Choroid plexus epithelial cell (primary cell): ENCODE results near the gene TFF1.

Source experiments
- DNase-seq: peaks from one replicate; pipeline ENCODE4 v3.0.0-alpha.2; 2010; ENCODE audit warnings: low read depth
- H3K4me3 ChIP-seq: 2 replicates; pipeline ENCODE4 v1.5.1; 2011; ENCODE audit warnings: low read depth, mild to moderate bottlenecking, control low read depth, low read length, moderate library complexity
- TF ChIP-seq, protein P1 (sequence below): conservative IDR thresholded peaks from 2 replicates; pipeline ENCODE4 v1.5.1; 2011; ENCODE audit warnings: low read depth, mild to moderate bottlenecking, control low read depth, inconsistent platforms, low read length, moderate library complexity

Gene TFF1

DNA sequence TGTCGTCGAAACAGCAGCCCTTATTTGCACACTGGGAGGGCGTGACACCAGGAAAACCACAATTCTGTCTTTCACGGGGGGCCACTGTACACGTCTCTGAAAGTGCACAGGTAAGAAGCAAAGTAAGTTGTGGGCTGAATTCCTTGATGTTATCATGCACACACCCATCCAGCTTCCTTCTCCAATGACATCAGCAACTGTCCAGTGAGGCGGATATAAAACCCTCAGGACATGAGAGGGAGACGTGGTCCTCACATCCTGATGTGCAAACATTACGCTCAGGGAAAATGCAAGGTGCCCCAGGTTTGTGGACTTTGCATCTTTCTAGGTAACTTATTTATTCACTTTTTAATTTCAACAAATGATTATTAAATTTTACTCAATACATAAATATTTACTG is 3.0 kb downstream of the TFF1 start:
- H3K4me3 ChIP-seq, result no peak overlapping the region
- DNase-seq, result no peak
- TF ChIP-seq, protein P1, sequence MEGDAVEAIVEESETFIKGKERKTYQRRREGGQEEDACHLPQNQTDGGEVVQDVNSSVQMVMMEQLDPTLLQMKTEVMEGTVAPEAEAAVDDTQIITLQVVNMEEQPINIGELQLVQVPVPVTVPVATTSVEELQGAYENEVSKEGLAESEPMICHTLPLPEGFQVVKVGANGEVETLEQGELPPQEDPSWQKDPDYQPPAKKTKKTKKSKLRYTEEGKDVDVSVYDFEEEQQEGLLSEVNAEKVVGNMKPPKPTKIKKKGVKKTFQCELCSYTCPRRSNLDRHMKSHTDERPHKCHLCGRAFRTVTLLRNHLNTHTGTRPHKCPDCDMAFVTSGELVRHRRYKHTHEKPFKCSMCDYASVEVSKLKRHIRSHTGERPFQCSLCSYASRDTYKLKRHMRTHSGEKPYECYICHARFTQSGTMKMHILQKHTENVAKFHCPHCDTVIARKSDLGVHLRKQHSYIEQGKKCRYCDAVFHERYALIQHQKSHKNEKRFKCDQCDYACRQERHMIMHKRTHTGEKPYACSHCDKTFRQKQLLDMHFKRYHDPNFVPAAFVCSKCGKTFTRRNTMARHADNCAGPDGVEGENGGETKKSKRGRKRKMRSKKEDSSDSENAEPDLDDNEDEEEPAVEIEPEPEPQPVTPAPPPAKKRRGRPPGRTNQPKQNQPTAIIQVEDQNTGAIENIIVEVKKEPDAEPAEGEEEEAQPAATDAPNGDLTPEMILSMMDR, result no peak

DNA sequence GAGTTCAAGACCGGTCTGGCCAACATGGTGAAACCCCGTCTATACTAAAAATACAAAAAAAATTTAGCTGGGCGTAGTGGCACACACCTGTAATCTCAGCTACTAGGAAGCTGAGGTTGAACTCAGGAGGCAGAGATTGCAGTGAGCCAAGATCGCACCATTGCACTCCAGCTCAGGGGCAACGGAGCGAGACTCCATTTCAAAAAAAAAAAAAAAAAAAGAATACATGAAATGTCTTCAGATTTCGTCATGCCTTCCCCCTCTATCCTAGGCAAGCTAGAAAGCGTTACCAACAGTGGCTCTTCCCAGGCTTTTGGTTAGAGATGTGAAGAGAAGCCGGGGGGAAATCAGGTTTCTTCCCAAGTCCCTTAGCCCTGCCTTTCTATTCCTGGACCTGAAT is 3.6 kb downstream of the TFF1 start:
- DNase-seq, result no peak
- H3K4me3 ChIP-seq, result no peak overlapping the region
- TF ChIP-seq, protein P1, result no peak

DNA sequence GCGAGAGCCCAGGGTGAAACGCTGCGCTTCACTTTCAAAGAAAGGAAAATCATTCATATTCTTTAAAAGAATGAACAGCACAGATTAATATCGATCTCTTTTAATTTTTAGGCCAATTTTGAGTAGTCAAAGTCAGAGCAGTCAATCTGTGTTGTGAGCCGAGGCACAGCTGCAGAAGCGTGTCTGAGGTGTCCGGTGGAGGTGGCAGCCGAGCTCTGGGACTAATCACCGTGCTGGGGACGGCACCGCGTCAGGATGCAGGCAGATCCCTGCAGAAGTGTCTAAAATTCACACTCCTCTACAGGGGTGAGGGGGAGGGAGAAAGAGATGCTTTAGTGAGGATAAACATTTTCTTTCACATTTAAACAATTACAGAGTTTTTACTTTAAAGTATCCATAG is 4.1 kb downstream of the TFF1 start:
- TF ChIP-seq, protein P1, result no peak
- no peak for DNase-seq
- H3K4me3 ChIP-seq, result no peak overlapping the region

DNA sequence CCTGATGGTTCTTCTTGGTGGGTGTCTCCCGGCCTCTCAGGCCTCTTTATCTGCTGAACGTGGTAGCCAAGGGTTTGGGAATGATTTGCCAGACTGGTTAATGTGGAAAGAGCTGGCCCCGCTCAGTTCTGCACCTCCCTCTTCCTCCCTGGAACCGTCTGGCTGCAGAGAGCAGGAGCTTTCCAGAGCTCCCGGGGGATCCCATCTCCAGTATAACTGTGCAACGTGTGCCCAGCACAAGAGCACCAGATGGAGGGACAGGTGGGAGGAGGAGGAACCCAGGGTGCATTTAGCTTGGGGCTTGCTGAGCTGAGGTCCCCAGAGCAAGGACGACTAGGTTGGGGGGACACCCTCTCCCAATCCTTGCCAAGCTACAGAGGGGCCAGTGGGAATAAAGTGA is 5.0 kb downstream of the TFF1 start:
- no peak for DNase-seq
- TF ChIP-seq, protein P1, result no peak

DNA sequence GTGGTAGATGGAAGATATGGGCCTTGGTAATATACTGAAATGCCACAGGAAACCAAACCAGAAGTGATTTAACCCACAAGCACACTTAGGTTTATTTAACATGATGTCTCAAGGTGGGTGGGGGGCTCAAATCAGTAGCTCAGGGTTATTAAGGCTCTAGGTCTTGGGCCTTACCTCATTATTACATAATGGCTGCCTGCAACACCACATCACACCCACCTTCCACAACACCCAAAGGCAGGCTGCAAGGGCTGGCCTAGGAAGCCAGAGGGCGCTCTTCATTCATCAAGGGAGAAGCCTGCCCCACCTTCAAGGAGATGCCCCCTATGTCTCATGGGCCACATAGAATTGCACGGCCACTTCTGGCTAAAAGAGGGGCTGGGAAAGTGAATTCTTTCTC is 6.0 kb downstream of the TFF1 start:
- DNase-seq, result no peak
- no peak overlapping the region for H3K4me3 ChIP-seq
- TF ChIP-seq, protein P1, result no peak

More for the DNA sequence above, 5.0 kb downstream of the TFF1 start:
- H3K4me3 ChIP-seq, result no peak overlapping the region

DNA sequence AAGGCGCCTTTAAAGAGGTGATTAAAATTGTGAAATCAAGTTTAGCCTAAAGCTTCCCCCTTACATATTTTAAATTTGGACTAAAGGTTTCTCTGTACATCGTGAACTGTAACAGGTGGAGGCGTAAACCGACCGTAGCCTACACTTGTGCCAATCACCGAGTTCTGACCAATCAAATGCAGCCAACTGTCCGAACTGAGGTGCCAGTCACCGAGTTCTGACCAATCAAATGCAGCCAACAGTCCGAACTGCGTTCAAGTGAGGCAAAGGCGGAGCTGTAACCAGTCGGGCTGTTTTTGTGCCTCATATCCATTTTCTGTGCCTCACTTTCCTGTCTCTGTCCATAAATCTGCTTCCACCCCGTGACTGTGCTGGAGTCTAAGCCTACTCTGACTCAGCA is 7.4 kb downstream of the TFF1 start:
- TF ChIP-seq, protein P1, result no peak
- no peak overlapping the region for H3K4me3 ChIP-seq

DNA sequence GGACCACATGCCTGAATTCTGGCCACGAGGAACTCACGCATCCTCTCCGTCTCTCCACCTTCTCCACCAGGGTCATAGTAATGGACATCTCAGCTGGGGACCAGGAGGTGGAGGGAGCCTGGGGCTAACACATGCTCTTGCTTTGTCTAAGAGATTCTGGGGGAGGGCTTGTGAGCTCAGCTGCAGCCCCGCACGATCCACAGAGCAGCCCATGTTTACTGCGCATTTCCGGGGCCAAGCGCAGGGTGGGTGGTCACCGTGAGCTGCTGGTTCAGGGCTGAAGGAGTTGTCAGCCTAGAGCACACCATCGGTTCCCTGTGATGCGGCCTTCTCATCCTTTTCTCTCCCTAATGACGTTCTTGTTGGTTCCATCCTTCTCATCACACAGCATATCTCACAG is 8.1 kb downstream of the TFF1 start:
- TF ChIP-seq, protein P1, result no peak
- no peak overlapping the region for H3K4me3 ChIP-seq
- no peak for DNase-seq

More for the DNA sequence above, 7.4 kb downstream of the TFF1 start:
- DNase-seq, result no peak
